Mucosa of descending colon (tissue), 3 donors: ENCODE data around the gene SPRN. TPM values are rescaled to one million over a fixed set of nuclear protein-coding genes. Genes with fewer than 3 reads are reported as not detected.
A peak's percentile ranks its signal among the peaks of the same experiment; 100 is the strongest.

ENCODE experiments used
- ATAC-seq: fragments of 200-7000 bp; cut with Tn5 transposase; one replicate; pipeline ENCODE4 v1.9.1; 2020; ENCODE audit warnings: mild to moderate bottlenecking, moderate library complexity
- DNase-seq, 3 donors: peaks; one replicate each; pipeline ENCODE4 v3.0.0-alpha.2; 2020
- H3K36me3 ChIP-seq: fragments of 200-600 bp; one replicate; pipeline ENCODE4 v1.8.0; 2021; ENCODE audit warnings: low read depth, mild to moderate bottlenecking
- H3K4me1 ChIP-seq: fragments of 200-600 bp; one replicate; pipeline ENCODE4 v1.8.0; 2021; ENCODE audit warnings: low read depth, mild to moderate bottlenecking
- H3K4me3 ChIP-seq: fragments of 200-600 bp; one replicate; pipeline ENCODE4 v1.8.0; 2021; ENCODE audit warnings: mild to moderate bottlenecking
- H3K9me3 ChIP-seq: fragments of 200-600 bp; one replicate; pipeline ENCODE4 v1.8.0; 2021; ENCODE audit warnings: mild to moderate bottlenecking
- CTCF ChIP-seq: fragments of 200-600 bp; IDR thresholded peaks from one replicate; pipeline ENCODE4 v1.8.0; 2022; ENCODE audit warnings: antibody characterized with exemption, mild to moderate bottlenecking
- intact Hi-C, 2 donors: fragments of 100-400 bp; cut with DNase I in 1 of 2; cut with micrococcal nuclease in 1 of 2; formaldehyde crosslinking; loops; one replicate each; pipeline versions ENCODE4 v1.11.0 to v1.11.1; 2022; cut with DNase I, micrococcal nuclease
- total RNA-seq, 3 donors: library from RNA; stranded (reverse); fragmentation: NEBNext Ultra II Directional in 2 of 3; extraction: Animal tissue kit (Norgen Biotek cat#: 25700) in 2 of 3; gene quantifications; one replicate each; pipeline versions ENCODE4 v1.2.1 to v1.2.4, GENCODE V29; 2021 to 2023
- donor health status: DM: no; HTN: no; CAD: no; lungs with moderate emphysema.
- donor health status: DM: no; HTN: no; CAD: no.
- donor health status: DM: no; HTN: yes; CAD: no.

The SPRN gene
- total RNA-seq, 3 donors from 2014 or later = 0.25 TPM; not detected in 2

GRCh38 chr10:133461841-133462240 is 37.4 kb upstream of the SPRN start:
- no peaks in the 10 kb centered on the region for H3K36me3 ChIP-seq
- no peak overlapping the region for H3K4me3 ChIP-seq
- no peak for TF ChIP-seq CTCF
- no peaks in the 10 kb centered on the region for H3K9me3 ChIP-seq
- intact Hi-C loops = no loop called here
- no peak for DNase-seq
- H3K4me1 ChIP-seq = no peaks in the 10 kb centered on the region
- ATAC-seq = no peak

- DNase-seq = no peak
Measured at GRCh38 chr10:133461027-133461426, 36.6 kb upstream of the SPRN start.

GRCh38 chr10:133460208-133460769 is 35.9 kb upstream of the SPRN start:
- Histone ChIP-seq H3K4me3 (no peak overlapping the region), H3K9me3 (no peaks in the 10 kb centered on the region), H3K4me1 (no peaks in the 10 kb centered on the region), H3K36me3 (no peaks in the 10 kb centered on the region)
- DNase-seq (no peak), ATAC-seq (no peak)
- intact Hi-C loops = no loop called here
- TF ChIP-seq CTCF = no peak

More at GRCh38 chr10:133461027-133461426, 36.6 kb upstream of the SPRN start:
- Histone ChIP-seq H3K4me1 (no peaks in the 10 kb centered on the region), H3K36me3 (no peaks in the 10 kb centered on the region), H3K9me3 (no peaks in the 10 kb centered on the region), H3K4me3 (no peak overlapping the region)
- no peak for TF ChIP-seq CTCF
- intact Hi-C loops = no loop called here
- ATAC-seq = no peak

- DNase-seq (no peak), ATAC-seq (peak; percentile 12)
- intact Hi-C loops = no loop called here
- Histone ChIP-seq H3K9me3 (no peaks in the 10 kb centered on the region), H3K4me1 (no peaks in the 10 kb centered on the region), H3K36me3 (no peaks in the 10 kb centered on the region), H3K4me3 (no peak overlapping the region)
- TF ChIP-seq CTCF = no peak
Measured at GRCh38 chr10:133459454-133460207, 35.2 kb upstream of the SPRN start.

- DNase-seq = no peak
- H3K4me1 ChIP-seq = no peaks in the 10 kb centered on the region
- intact Hi-C loops = no loop called here
- no peaks in the 10 kb centered on the region for H3K9me3 ChIP-seq
- ATAC-seq = no peak
- H3K36me3 ChIP-seq = no peaks in the 10 kb centered on the region
- TF ChIP-seq CTCF = no peak
- H3K4me3 ChIP-seq = no peak overlapping the region
Measured at GRCh38 chr10:133458710-133459453, 34.5 kb upstream of the SPRN start.
